GM23338 (cell line): ENCODE data around the gene KRTAP2-2. TPM values are rescaled to one million over a fixed set of nuclear protein-coding genes. Genes with fewer than 3 reads are reported as not detected.

Source experiments
- ATAC-seq: fragments of 200-7000 bp; cut with Tn5 transposase; 3 replicates; pipeline ENCODE4 v1.9.1; 2020
- DNase-seq: peaks from one replicate; pipeline ENCODE4 v3.0.0-alpha.2; 2015; ENCODE audit warnings: low spot score
- H2AFZ ChIP-seq: fragments of 200-600 bp; sonication (generic); 2 replicates; pipeline ENCODE4 v1.8.0; 2016; ENCODE audit warnings: antibody characterized with exemption, mild to moderate bottlenecking, moderate library complexity
- H3F3A ChIP-seq: fragments of 200-600 bp; sonication (generic); replicated peaks from 2 replicates; pipeline ENCODE4 v1.8.0; 2017; ENCODE audit warnings: antibody characterized with exemption, mixed run types, low read depth
- H3K27ac ChIP-seq: fragments of 200-600 bp; sonication (generic); 2 replicates; pipeline ENCODE4 v1.6.1; 2016; ENCODE audit warnings: low read depth
- H3K27me3 ChIP-seq: fragments of 200-600 bp; sonication (generic); 2 replicates; pipeline ENCODE4 v1.8.0; 2016; ENCODE audit warnings: mild to moderate bottlenecking, mixed run types, moderate library complexity; ENCODE audit not compliant: insufficient read depth
- H3K36me3 ChIP-seq: fragments of 200-600 bp; sonication (generic); 2 replicates; pipeline ENCODE4 v1.8.0; 2016; ENCODE audit warnings: mild to moderate bottlenecking; ENCODE audit not compliant: insufficient read depth
- H3K4me1 ChIP-seq: fragments of 200-600 bp; sonication (generic); 2 replicates; pipeline ENCODE4 v1.8.0; 2016; ENCODE audit warnings: mild to moderate bottlenecking, moderate library complexity; ENCODE audit not compliant: insufficient read depth
- H3K4me2 ChIP-seq: fragments of 200-600 bp; sonication (generic); 2 replicates; pipeline ENCODE4 v1.7.1; 2017; ENCODE audit warnings: mixed run types
- H3K4me3 ChIP-seq: fragments of 200-600 bp; sonication (generic); 2 replicates; pipeline ENCODE4 v1.6.1; 2016; ENCODE audit warnings: mixed run types
- H3K79me2 ChIP-seq: fragments of 200-600 bp; sonication (generic); replicated peaks from 2 replicates; pipeline ENCODE4 v1.8.0; 2017; ENCODE audit warnings: mild to moderate bottlenecking; ENCODE audit not compliant: insufficient read depth
- H3K9me2 ChIP-seq: fragments of 200-600 bp; sonication (generic); 2 replicates; pipeline ENCODE4 v1.8.0; 2017; ENCODE audit not compliant: insufficient read depth
- H4K20me1 ChIP-seq: fragments of 200-600 bp; sonication (generic); replicated peaks from 2 replicates; pipeline ENCODE4 v1.8.0; 2017; ENCODE audit warnings: mild to moderate bottlenecking; ENCODE audit not compliant: insufficient read depth
- H3K27ac Mint-ChIP-seq: 2 replicates; pipeline ENCODE4 v1.8.0; 2020; ENCODE audit warnings: inconsistent platforms, mild to moderate bottlenecking, moderate library complexity, mixed read lengths
- H3K27me3 Mint-ChIP-seq: 3 replicates; pipeline ENCODE4 v1.8.0; 2022; ENCODE audit warnings: low read depth, mild to moderate bottlenecking, moderate library complexity, mixed read lengths, inconsistent platforms; ENCODE audit not compliant: insufficient read depth, poor library complexity
- H3K36me3 Mint-ChIP-seq: 3 replicates; pipeline ENCODE4 v1.8.0; 2021; ENCODE audit warnings: low read depth, mild to moderate bottlenecking, inconsistent platforms, moderate library complexity, mixed read lengths
- H3K4me1 Mint-ChIP-seq: 3 replicates; pipeline ENCODE4 v1.8.0; 2020; ENCODE audit warnings: mild to moderate bottlenecking, inconsistent platforms, mixed read lengths
- H3K4me3 Mint-ChIP-seq: 3 replicates; pipeline ENCODE4 v1.8.0; 2021; ENCODE audit warnings: moderate library complexity, mild to moderate bottlenecking, inconsistent platforms, mixed read lengths
- H3K9me3 Mint-ChIP-seq: 3 replicates; pipeline ENCODE4 v1.8.0; 2020; ENCODE audit warnings: moderate library complexity, mild to moderate bottlenecking, inconsistent platforms, mixed read lengths
- EZH2 ChIP-seq: fragments of 200-600 bp; sonication (generic); IDR thresholded peaks from one replicate; pipeline ENCODE4 v1.8.0; 2017; ENCODE audit warnings: antibody characterized with exemption, mild to moderate bottlenecking, low read depth; ENCODE audit not compliant: unreplicated experiment
- EZH2phosphoT487 ChIP-seq: fragments of 200-600 bp; sonication (generic); IDR thresholded peaks from one replicate; pipeline ENCODE4 v1.8.1; 2018; ENCODE audit warnings: antibody characterized with exemption; ENCODE audit not compliant: unreplicated experiment
- NANOG ChIP-seq: IDR thresholded peaks from 2 replicates; pipeline ENCODE4 v1.6.1; 2016; ENCODE audit warnings: antibody characterized with exemption, borderline replicate concordance
- POLR2AphosphoS5 ChIP-seq: IDR thresholded peaks from 2 replicates; pipeline ENCODE4 v1.6.1; 2016; ENCODE audit warnings: antibody characterized with exemption, low read depth
- STAT1 ChIP-seq: IDR thresholded peaks from one replicate; pipeline ENCODE4 v1.6.1; 2016; ENCODE audit warnings: antibody characterized with exemption; ENCODE audit not compliant: unreplicated experiment
- ZNF114 ChIP-seq: fragments of 250-450 bp; sonication (Bioruptor Pico); IDR thresholded peaks from 2 replicates; pipeline ENCODE4 v1.5.0; 2020; ENCODE audit warnings: mild to moderate bottlenecking, moderate library complexity
- ZNF331 ChIP-seq: fragments of 250-450 bp; sonication (Bioruptor Pico); IDR thresholded peaks from 2 replicates; pipeline ENCODE4 v1.5.0; 2020; ENCODE audit warnings: low read depth, mild to moderate bottlenecking, moderate library complexity
- polyA plus RNA-seq: library from polyadenylated mRNA; unstranded; fragments of >200 nt; fragmentation: Nextera tagmentation; extraction: Ambion mirVana; gene quantifications from 2 replicates; pipeline ENCODE4 v1.2.1, GENCODE V29; 2016
- total RNA-seq: library from RNA; depleted of rRNA; stranded (reverse); fragments of >200 nt; shearing (Covaris generic); gene quantifications from 2 replicates; pipeline ENCODE4 v1.2.3, GENCODE V29; 2014
- TF ChIP-seq, protein P1 (sequence below): fragments of 250-450 bp; sonication (Bioruptor Pico); IDR thresholded peaks from 2 replicates; pipeline ENCODE4 v1.5.0; 2020; ENCODE audit warnings: mild to moderate bottlenecking, moderate library complexity
- TF ChIP-seq, protein P2 (sequence below): IDR thresholded peaks from 2 replicates; pipeline ENCODE4 v1.6.1; 2016; ENCODE audit warnings: antibody characterized with exemption

The KRTAP2-2 gene
- total and polyA plus RNA-seq, 2 experiments from 2014 or later: not detected

DNA sequence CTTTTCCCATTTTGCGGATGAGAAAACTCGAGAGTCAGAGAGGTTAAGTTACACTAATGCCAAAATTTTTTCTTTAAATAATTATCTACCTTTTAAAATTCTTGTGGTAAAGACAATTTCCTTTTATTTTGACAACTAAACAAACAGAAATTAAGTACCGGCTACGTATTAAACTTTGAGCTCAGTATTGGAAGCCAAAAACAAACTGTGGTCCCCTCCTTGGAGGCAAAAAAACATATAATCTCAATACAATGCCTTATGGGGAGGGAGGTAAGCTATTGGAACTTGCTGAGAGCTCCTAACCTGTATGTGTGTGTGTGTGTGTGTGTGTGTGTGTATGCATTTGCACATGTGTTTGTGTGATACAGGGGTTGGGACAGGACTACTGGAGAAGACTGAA is 8.4 kb upstream of the KRTAP2-2 start (continued):
- TF ChIP-seq, protein P1, sequence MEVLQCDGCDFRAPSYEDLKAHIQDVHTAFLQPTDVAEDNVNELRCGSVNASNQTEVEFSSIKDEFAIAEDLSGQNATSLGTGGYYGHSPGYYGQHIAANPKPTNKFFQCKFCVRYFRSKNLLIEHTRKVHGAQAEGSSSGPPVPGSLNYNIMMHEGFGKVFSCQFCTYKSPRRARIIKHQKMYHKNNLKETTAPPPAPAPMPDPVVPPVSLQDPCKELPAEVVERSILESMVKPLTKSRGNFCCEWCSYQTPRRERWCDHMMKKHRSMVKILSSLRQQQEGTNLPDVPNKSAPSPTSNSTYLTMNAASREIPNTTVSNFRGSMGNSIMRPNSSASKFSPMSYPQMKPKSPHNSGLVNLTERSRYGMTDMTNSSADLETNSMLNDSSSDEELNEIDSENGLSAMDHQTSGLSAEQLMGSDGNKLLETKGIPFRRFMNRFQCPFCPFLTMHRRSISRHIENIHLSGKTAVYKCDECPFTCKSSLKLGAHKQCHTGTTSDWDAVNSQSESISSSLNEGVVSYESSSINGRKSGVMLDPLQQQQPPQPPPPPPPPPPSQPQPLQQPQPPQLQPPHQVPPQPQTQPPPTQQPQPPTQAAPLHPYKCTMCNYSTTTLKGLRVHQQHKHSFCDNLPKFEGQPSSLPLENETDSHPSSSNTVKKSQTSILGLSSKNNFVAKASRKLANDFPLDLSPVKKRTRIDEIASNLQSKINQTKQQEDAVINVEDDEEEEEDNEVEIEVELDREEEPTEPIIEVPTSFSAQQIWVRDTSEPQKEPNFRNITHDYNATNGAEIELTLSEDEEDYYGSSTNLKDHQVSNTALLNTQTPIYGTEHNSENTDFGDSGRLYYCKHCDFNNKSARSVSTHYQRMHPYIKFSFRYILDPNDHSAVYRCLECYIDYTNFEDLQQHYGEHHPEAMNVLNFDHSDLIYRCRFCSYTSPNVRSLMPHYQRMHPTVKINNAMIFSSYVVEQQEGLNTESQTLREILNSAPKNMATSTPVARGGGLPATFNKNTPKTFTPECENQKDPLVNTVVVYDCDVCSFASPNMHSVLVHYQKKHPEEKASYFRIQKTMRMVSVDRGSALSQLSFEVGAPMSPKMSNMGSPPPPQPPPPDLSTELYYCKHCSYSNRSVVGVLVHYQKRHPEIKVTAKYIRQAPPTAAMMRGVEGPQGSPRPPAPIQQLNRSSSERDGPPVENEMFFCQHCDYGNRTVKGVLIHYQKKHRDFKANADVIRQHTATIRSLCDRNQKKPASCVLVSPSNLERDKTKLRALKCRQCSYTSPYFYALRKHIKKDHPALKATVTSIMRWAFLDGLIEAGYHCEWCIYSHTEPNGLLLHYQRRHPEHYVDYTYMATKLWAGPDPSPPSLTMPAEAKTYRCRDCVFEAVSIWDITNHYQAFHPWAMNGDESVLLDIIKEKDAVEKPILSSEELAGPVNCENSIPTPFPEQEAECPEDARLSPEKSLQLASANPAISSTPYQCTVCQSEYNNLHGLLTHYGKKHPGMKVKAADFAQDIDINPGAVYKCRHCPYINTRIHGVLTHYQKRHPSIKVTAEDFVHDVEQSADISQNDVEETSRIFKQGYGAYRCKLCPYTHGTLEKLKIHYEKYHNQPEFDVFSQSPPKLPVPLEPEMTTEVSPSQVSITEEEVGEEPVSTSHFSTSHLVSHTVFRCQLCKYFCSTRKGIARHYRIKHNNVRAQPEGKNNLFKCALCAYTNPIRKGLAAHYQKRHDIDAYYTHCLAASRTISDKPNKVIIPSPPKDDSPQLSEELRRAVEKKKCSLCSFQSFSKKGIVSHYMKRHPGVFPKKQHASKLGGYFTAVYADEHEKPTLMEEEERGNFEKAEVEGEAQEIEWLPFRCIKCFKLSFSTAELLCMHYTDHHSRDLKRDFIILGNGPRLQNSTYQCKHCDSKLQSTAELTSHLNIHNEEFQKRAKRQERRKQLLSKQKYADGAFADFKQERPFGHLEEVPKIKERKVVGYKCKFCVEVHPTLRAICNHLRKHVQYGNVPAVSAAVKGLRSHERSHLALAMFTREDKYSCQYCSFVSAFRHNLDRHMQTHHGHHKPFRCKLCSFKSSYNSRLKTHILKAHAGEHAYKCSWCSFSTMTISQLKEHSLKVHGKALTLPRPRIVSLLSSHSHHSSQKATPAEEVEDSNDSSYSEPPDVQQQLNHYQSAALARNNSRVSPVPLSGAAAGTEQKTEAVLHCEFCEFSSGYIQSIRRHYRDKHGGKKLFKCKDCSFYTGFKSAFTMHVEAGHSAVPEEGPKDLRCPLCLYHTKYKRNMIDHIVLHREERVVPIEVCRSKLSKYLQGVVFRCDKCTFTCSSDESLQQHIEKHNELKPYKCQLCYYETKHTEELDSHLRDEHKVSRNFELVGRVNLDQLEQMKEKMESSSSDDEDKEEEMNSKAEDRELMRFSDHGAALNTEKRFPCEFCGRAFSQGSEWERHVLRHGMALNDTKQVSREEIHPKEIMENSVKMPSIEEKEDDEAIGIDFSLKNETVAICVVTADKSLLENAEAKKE: no peak
- TF ChIP-seq STAT1 (no peak), EZH2phosphoT487 (no peak), NANOG (no peak), EZH2 (no peak)
- TF ChIP-seq, protein P2, sequence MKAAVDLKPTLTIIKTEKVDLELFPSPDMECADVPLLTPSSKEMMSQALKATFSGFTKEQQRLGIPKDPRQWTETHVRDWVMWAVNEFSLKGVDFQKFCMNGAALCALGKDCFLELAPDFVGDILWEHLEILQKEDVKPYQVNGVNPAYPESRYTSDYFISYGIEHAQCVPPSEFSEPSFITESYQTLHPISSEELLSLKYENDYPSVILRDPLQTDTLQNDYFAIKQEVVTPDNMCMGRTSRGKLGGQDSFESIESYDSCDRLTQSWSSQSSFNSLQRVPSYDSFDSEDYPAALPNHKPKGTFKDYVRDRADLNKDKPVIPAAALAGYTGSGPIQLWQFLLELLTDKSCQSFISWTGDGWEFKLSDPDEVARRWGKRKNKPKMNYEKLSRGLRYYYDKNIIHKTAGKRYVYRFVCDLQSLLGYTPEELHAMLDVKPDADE: no peak

DNA sequence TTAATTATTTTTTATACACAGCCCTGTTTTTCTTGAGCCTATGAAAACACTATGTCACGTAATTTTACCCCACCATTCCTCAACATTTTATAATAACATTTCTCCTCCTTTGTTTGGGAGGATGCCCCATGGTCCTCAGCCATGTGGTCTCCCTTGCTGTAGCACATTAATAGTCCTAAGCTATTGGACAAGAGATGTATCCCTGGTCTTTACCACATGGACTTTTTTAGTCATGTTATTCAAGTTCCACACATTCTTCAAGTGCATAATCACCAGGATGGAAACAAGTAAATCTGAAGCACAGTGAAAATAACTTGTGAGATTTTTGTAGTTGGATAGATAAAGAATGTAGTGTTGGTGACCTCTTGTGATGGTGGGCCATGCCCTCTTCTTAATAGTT is 6.9 kb upstream of the KRTAP2-2 start:
- Histone ChIP-seq H3F3A (no peaks in the 10 kb centered on the region), H3K4me2 (no peak overlapping the region), H3K4me1 (0 out of 2 replicates have a peak, but pooled peaks cover 6% of the 10 kb centered on the region), H3K27ac (no peak overlapping the region), H4K20me1 (no peaks in the 10 kb centered on the region), H3K27me3 (no peaks in the 10 kb centered on the region), H3K36me3 (no peaks in the 10 kb centered on the region), H3K9me2 (no peaks in the 10 kb centered on the region; the same call in 1 of the 2 replicates), H2AFZ (no peak overlapping the region), H3K4me3 (no peak overlapping the region), H3K79me2 (no peaks in the 10 kb centered on the region)
- no peak for ATAC-seq
- no peak overlapping the region for H3K4me3 Mint-ChIP-seq
- H3K27me3 Mint-ChIP-seq: no peaks in the 10 kb centered on the region
- H3K9me3 Mint-ChIP-seq: 0 out of 3 replicates have a peak, but pooled peaks cover 3% of the 10 kb centered on the region
- no peaks in the 10 kb centered on the region for H3K36me3 Mint-ChIP-seq
- no peak overlapping the region for H3K27ac Mint-ChIP-seq
- DNase-seq: no peak
- peaks cover 4% of the 10 kb centered on the region for H3K4me1 Mint-ChIP-seq
- TF ChIP-seq EZH2 (no peak), ZNF114 (CRISPR knock-in tag) (no peak), STAT1 (no peak), POLR2AphosphoS5 (no peak), ZNF331 (no peak)
- TF ChIP-seq, protein P1: no peak
